ENCODE data around the gene GIT1. TPM values are rescaled to one million over a fixed set of nuclear protein-coding genes. Genes with fewer than 3 reads are reported as not detected.

GIT1 gene
- total and polyA plus RNA-seq, 2 donors (not counting 3 experiments of a cell fraction or from before 2014, with no cell fraction given), result 75.5 to 92.5 TPM

DNA sequence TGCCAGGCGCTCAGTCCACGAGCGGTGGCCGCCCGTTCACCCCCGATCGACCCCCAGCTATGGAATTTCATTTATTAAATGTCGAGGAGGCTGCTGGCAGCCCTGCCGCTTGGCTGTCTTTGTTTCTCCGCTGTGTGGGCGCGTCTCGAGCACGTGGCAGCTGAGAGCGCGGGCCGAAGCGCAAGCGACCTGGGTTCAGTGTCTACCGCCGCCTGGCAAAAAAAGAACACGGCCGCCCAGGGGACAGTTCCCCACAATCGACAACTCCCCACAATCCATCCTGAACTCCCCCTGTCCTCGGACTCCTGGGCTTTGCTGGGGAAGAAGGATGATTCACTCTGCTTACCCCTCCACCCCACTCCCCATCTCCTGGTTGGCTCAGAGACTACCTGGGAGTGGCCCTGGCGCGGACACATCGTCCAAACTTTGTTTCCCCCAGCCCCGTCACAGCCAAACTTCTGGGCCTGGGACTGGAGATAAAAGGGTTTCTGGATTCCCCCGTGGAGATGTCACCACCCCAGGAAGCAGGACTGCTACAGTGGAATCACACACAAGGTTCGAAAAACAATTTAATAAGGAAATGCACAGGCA, 1.8 kb upstream of the GIT1 start:
- peak overlapping the region; percentile 76 for H2AFZ ChIP-seq (ENCODE audit: low read depth, low read length)
- intact Hi-C loops (cut with micrococcal nuclease) (loop anchor here (1.0 to 5.0 kb wide), 6 partner anchors 11 to 442 kb away; partner anchors contain the start of genes ABHD15 and NUFIP2), dilution Hi-C loops (cut with MboI; ENCODE audit: extremely low pct_ligation_motif_present, low sequenced_read_pairs) (no loop called here)
- H3K9ac ChIP-seq (replicated peaks; ENCODE audit: extremely low read depth, insufficient read depth, low read length), result peak overlapping the region; percentile 50
- peak overlapping the region; percentile 53 for H3K4me2 ChIP-seq (ENCODE audit: insufficient read depth, low read length)
- TF ChIP-seq MYC (IDR thresholded peaks at IDR 0.05; ENCODE audit: low read depth, low read length) (peak; percentile 18), FOS (IDR thresholded peaks at IDR 0.05; ENCODE audit: borderline replicate concordance, insufficient read depth, low read length) (peak; percentile 43), POLR2AphosphoS5 (IDR thresholded peaks at IDR 0.05; ENCODE audit: insufficient read depth, low read depth, low read length) (no peak)
- TF ChIP-seq, protein P1, sequence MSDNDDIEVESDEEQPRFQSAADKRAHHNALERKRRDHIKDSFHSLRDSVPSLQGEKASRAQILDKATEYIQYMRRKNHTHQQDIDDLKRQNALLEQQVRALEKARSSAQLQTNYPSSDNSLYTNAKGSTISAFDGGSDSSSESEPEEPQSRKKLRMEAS (IDR thresholded peaks at IDR 0.05; ENCODE audit: insufficient read depth, insufficient read length), result peak; percentile 78
- H3K4me3 ChIP-seq (replicated peaks in 1 of 3; ENCODE audit: insufficient read depth in 1 of 3, low read depth in 1 of 3, low read length in 3 of 3), result peak overlapping the region in 2 of 3 experiments; percentile 21 to 28
- no peaks in the 10 kb centered on the region for H3K27me3 ChIP-seq (ENCODE audit: control insufficient read depth in 2 of 2, insufficient read depth in 2 of 2, low read length in 2 of 2)
- DNase-seq (ENCODE audit: low read depth, low spot score), result no peak
- H3K79me2 ChIP-seq (ENCODE audit: control insufficient read depth, insufficient read depth, low read length), result peaks cover 38% of the 10 kb centered on the region
- no peaks in the 10 kb centered on the region for H4K20me1 ChIP-seq (replicated peaks; ENCODE audit: control insufficient read depth, extremely low read depth, insufficient read depth, low read length)
- H3K36me3 ChIP-seq (ENCODE audit: control insufficient read depth in 2 of 2, extremely low read depth in 1 of 2, insufficient read depth in 2 of 2, low read length in 2 of 2), result no peaks in the 10 kb centered on the region
- ChIA-PET POLR2A (interaction anchor here (0.7 kb wide), 1 partner anchor 32 kb away, joined by 3 read pairs; the partner anchor contains the start of gene CORO6), CTCF (interaction anchor here (0.7 to 9.2 kb wide), 15 partner anchors 12 to 502 kb away, joined by 3 to 152 read pairs (median 6); partner anchors contain the start of genes ABHD15, SSH2 and TP53I13)
- FAIRE-seq, result no peak
- H3K4me1 ChIP-seq (ENCODE audit: control insufficient read depth, extremely low read depth, insufficient read depth, low read length), result peaks cover 61% of the 10 kb centered on the region
- H3K9me3 ChIP-seq (replicated peaks; ENCODE audit: control insufficient read depth, insufficient read depth, low read length), result no peaks in the 10 kb centered on the region
- no TSS peak for BruUV-seq (replicated peaks)
- peak overlapping the region; percentile 37 for H3K27ac ChIP-seq (ENCODE audit: insufficient read depth, low read depth, low read length)
- H3K9me1 ChIP-seq (replicated peaks; ENCODE audit: control insufficient read depth, extremely low read depth, insufficient read depth, low read length), result no peaks in the 10 kb centered on the region

GRCh38 chr17:29590411-29591145, 1.1 kb upstream of the GIT1 start:
- Histone ChIP-seq H2AFZ (ENCODE audit: low read depth, low read length) (peak overlapping the region; percentile 76), H3K4me1 (ENCODE audit: control insufficient read depth, extremely low read depth, insufficient read depth, low read length) (peaks cover 68% of the 10 kb centered on the region), H3K9me1 (replicated peaks; ENCODE audit: control insufficient read depth, extremely low read depth, insufficient read depth, low read length) (no peaks in the 10 kb centered on the region), H3K36me3 (ENCODE audit: control insufficient read depth in 2 of 2, extremely low read depth in 1 of 2, insufficient read depth in 2 of 2, low read length in 2 of 2) (no peaks in the 10 kb centered on the region), H3K27me3 (ENCODE audit: control insufficient read depth in 2 of 2, insufficient read depth in 2 of 2, low read length in 2 of 2) (no peaks in the 10 kb centered on the region), H3K9me3 (replicated peaks; ENCODE audit: control insufficient read depth, insufficient read depth, low read length) (no peaks in the 10 kb centered on the region), H4K20me1 (replicated peaks; ENCODE audit: control insufficient read depth, extremely low read depth, insufficient read depth, low read length) (no peaks in the 10 kb centered on the region), H3K79me2 (ENCODE audit: control insufficient read depth, insufficient read depth, low read length) (peaks cover 43% of the 10 kb centered on the region), H3K9ac (replicated peaks; ENCODE audit: extremely low read depth, insufficient read depth, low read length) (peak overlapping the region; percentile 50), H3K27ac (ENCODE audit: insufficient read depth, low read depth, low read length) (peak overlapping the region; percentile 37), H3K4me3 (replicated peaks in 1 of 3; ENCODE audit: insufficient read depth in 1 of 3, low read depth in 1 of 3, low read length in 3 of 3) (peak overlapping the region in 1 of 3 experiments; percentile 28), H3K4me2 (ENCODE audit: insufficient read depth, low read length) (peak overlapping the region; percentile 53)
- no TSS peak for BruUV-seq (replicated peaks)
- TF ChIP-seq POLR2AphosphoS5 (IDR thresholded peaks at IDR 0.05; ENCODE audit: insufficient read depth, low read depth, low read length) (no peak), JUN (IDR thresholded peaks at IDR 0.05; ENCODE audit: borderline replicate concordance, insufficient read depth, insufficient read length, low read depth) (no peak), POLR2A (IDR thresholded peaks at IDR 0.05; ENCODE audit: low read depth, low read length) (no peak), EZH2 (IDR thresholded peaks at IDR 0.05; ENCODE audit: borderline replicate concordance, low read depth, low read length, severe bottlenecking) (no peak), MYC (IDR thresholded peaks at IDR 0.05; ENCODE audit: low read depth, low read length) (no peak), GATA2 (IDR thresholded peaks at IDR 0.05; ENCODE audit: insufficient read depth, insufficient read length, low read depth, low read length) (no peak), FOS (IDR thresholded peaks at IDR 0.05; ENCODE audit: borderline replicate concordance, insufficient read depth, low read length) (no peak)
- TF ChIP-seq, protein P1 (IDR thresholded peaks at IDR 0.05; ENCODE audit: insufficient read depth, insufficient read length), result no peak
- TF ChIP-seq, protein P2, sequence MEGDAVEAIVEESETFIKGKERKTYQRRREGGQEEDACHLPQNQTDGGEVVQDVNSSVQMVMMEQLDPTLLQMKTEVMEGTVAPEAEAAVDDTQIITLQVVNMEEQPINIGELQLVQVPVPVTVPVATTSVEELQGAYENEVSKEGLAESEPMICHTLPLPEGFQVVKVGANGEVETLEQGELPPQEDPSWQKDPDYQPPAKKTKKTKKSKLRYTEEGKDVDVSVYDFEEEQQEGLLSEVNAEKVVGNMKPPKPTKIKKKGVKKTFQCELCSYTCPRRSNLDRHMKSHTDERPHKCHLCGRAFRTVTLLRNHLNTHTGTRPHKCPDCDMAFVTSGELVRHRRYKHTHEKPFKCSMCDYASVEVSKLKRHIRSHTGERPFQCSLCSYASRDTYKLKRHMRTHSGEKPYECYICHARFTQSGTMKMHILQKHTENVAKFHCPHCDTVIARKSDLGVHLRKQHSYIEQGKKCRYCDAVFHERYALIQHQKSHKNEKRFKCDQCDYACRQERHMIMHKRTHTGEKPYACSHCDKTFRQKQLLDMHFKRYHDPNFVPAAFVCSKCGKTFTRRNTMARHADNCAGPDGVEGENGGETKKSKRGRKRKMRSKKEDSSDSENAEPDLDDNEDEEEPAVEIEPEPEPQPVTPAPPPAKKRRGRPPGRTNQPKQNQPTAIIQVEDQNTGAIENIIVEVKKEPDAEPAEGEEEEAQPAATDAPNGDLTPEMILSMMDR (IDR thresholded peaks at IDR 0.05; ENCODE audit: extremely low read depth in 1 of 2, insufficient read depth in 1 of 2, low read depth in 1 of 2, low read length in 2 of 2), result no peak
- ChIA-PET POLR2A (interaction anchor here (0.7 kb wide), 1 partner anchor 32 kb away, joined by 3 read pairs; the partner anchor contains the start of gene CORO6), CTCF (interaction anchor here (0.8 to 9.2 kb wide), 9 partner anchors 12 to 466 kb away, joined by 3 to 152 read pairs (median 23); partner anchors contain the start of genes SSH2 and TP53I13)
- DNase-seq (ENCODE audit: low read depth, low spot score) (no peak), FAIRE-seq (no peak)
- dilution Hi-C loops (cut with MboI; ENCODE audit: extremely low pct_ligation_motif_present, low sequenced_read_pairs), result no loop called here
- intact Hi-C loops (cut with micrococcal nuclease), result loop anchor here (1.0 to 5.0 kb wide), 6 partner anchors 10 to 442 kb away; partner anchors contain the start of genes ABHD15 and NUFIP2
